IPS-20b (cell line): ENCODE data around the gene FLYWCH1.

Experiments
- H3K27ac ChIP-seq: one replicate; pipeline ENCODE4 v1.5.1; 2013; ENCODE audit warnings: low read length
- H3K27me3 ChIP-seq: 2 replicates; pipeline ENCODE4 v1.6.1; 2013; ENCODE audit warnings: mild to moderate bottlenecking, low read length, inconsistent platforms; ENCODE audit not compliant: insufficient read depth
- H3K36me3 ChIP-seq: 2 replicates; pipeline ENCODE4 v1.6.1; 2013; ENCODE audit warnings: low read depth, mild to moderate bottlenecking, inconsistent platforms, low read length, moderate library complexity; ENCODE audit not compliant: insufficient read depth
- H3K4me1 ChIP-seq: 2 replicates; pipeline ENCODE4 v1.6.1; 2013; ENCODE audit warnings: mild to moderate bottlenecking, control low read depth, inconsistent platforms, low read length, moderate library complexity; ENCODE audit not compliant: insufficient read depth
- H3K4me3 ChIP-seq: 2 replicates; pipeline ENCODE4 v1.5.1; 2013; ENCODE audit warnings: mild to moderate bottlenecking, low read length, inconsistent platforms
- H3K9ac ChIP-seq: 2 replicates; pipeline ENCODE4 v1.6.1; 2013; ENCODE audit warnings: low read depth, mild to moderate bottlenecking, inconsistent platforms, low read length, moderate library complexity
- H3K9me3 ChIP-seq: 2 replicates; pipeline ENCODE4 v1.6.1; 2013; ENCODE audit warnings: mild to moderate bottlenecking, low read depth, low read length, inconsistent platforms; ENCODE audit not compliant: insufficient read depth

The FLYWCH1 gene

GRCh38 chr16:2968368-2968737 lies 56.6 kb downstream of the FLYWCH1 start:
- no peak overlapping the region for H3K27ac ChIP-seq
- H3K4me3 ChIP-seq: peak overlapping the region; percentile 79; the same call in 1 of the 2 replicates
- no peaks in the 10 kb centered on the region for H3K9me3 ChIP-seq
- H3K36me3 ChIP-seq: peaks cover 16% of the 10 kb centered on the region
- H3K4me1 ChIP-seq: peaks cover 3% of the 10 kb centered on the region; the same call in 1 of the 2 replicates
- H3K27me3 ChIP-seq: peaks cover 54% of the 10 kb centered on the region
- no peak overlapping the region for H3K9ac ChIP-seq

GRCh38 chr16:2968738-2969544 lies 57.2 kb downstream of the FLYWCH1 start, which contains the start of gene PAQR4:
PAQR4 (plus strand) TSS chr16:2969348; CDS start chr16:2969675, 327 bp downstream.
- Histone ChIP-seq H3K27ac (no peak within 1 kb of the TSS), H3K4me1 (peaks cover 3% of the 10 kb centered on the region; the same call in 1 of the 2 replicates), H3K9me3 (no peaks in the 10 kb centered on the region), H3K9ac (peak within 1 kb of the TSS; percentile 76), H3K36me3 (peaks cover 22% of the 10 kb centered on the region), H3K4me3 (peak within 1 kb of the TSS; percentile 79), H3K27me3 (peaks cover 48% of the 10 kb centered on the region)

GRCh38 chr16:2969545-2970521 lies 58.1 kb downstream of the FLYWCH1 start:
- Histone ChIP-seq H3K27me3 (peaks cover 39% of the 10 kb centered on the region), H3K4me1 (peaks cover 3% of the 10 kb centered on the region; the same call in 1 of the 2 replicates), H3K36me3 (peaks cover 31% of the 10 kb centered on the region), H3K9me3 (no peaks in the 10 kb centered on the region), H3K27ac (no peak overlapping the region), H3K4me3 (peak overlapping the region; percentile 79), H3K9ac (peak overlapping the region; percentile 76)

DNA sequence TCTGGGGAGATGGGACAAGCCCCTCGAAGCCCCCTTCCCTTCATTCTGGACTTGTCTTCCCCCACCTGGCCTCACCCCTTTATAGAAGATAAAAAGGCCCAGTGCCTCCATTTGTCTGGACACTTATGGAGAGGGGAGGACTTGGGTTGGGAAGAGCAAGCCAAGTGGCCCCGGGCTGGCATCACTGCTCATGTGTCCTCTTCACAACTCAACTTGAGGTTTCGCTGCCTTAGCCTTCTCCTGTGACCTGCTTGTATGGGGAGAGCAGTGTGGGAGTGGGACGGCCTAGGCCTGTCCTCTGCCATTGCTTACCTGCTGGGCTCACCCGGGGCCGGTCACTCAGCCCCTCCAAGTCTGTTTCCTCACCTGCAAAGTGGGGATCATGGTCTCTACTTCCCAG lies 58.8 kb downstream of the FLYWCH1 start:
- peaks cover 38% of the 10 kb centered on the region for H3K36me3 ChIP-seq

DNA sequence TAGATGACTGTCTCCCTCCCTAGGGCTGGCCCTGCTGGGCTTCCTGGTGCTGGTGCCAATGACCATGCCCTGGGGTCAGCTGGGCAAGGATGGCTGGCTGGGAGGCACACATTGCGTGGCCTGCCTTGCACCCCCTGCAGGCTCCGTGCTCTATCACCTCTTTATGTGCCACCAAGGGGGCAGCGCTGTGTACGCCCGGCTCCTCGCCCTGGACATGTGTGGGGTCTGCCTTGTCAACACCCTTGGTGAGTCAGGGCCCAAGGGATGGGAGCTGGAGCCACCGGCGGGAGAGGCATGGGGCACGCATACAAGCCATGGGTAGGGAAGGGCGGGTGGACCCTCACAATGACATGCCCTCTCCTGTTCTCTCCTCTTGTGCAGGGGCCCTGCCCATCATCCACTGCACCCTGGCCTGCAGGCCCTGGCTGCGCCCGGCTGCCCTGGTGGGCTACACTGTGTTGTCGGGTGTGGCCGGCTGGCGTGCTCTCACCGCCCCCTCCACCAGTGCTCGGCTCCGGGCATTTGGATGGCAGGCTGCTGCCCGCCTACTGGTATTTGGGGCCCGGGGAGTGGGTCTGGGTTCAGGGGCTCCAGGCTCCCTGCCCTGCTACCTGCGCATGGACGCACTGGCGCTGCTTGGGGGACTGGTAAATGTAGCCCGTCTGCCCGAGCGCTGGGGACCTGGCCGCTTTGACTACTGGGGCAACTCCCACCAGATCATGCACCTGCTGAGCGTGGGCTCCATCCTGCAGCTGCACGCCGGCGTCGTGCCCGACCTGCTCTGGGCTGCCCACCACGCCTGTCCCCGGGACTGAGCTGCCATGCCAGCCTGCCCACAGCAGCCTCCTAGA lies 59.6 kb downstream of the FLYWCH1 start:
- no peak overlapping the region for H3K9ac ChIP-seq
- no peak overlapping the region for H3K4me3 ChIP-seq
- peaks cover 46% of the 10 kb centered on the region for H3K36me3 ChIP-seq

More for the DNA sequence above, 58.8 kb downstream of the FLYWCH1 start:
- H3K9ac ChIP-seq: peak overlapping the region; percentile 37; the same call in 1 of the 2 replicates
- peak overlapping the region; percentile 79 for H3K4me3 ChIP-seq
- no peaks in the 10 kb centered on the region for H3K9me3 ChIP-seq
- H3K4me1 ChIP-seq: peaks cover 3% of the 10 kb centered on the region; the same call in 1 of the 2 replicates
- no peak overlapping the region for H3K27ac ChIP-seq
- peaks cover 33% of the 10 kb centered on the region for H3K27me3 ChIP-seq

GRCh38 chr16:2971985-2972784 lies 60.5 kb downstream of the FLYWCH1 start:
- H3K27me3 ChIP-seq: peaks cover 17% of the 10 kb centered on the region
- H3K9ac ChIP-seq: no peak overlapping the region
- peaks cover 3% of the 10 kb centered on the region; the same call in 1 of the 2 replicates for H3K4me1 ChIP-seq
- no peaks in the 10 kb centered on the region for H3K9me3 ChIP-seq
- H3K4me3 ChIP-seq: no peak overlapping the region
- H3K27ac ChIP-seq: no peak overlapping the region
- H3K36me3 ChIP-seq: peaks cover 54% of the 10 kb centered on the region

More for the DNA sequence above, 59.6 kb downstream of the FLYWCH1 start:
- Histone ChIP-seq H3K4me1 (peaks cover 3% of the 10 kb centered on the region; the same call in 1 of the 2 replicates), H3K27me3 (peaks cover 25% of the 10 kb centered on the region), H3K9me3 (no peaks in the 10 kb centered on the region), H3K27ac (no peak overlapping the region)

- H3K4me3 ChIP-seq: no peak overlapping the region
- peaks cover 63% of the 10 kb centered on the region for H3K36me3 ChIP-seq
- H3K9me3 ChIP-seq: no peaks in the 10 kb centered on the region
- H3K4me1 ChIP-seq: peaks cover 3% of the 10 kb centered on the region; the same call in 1 of the 2 replicates
- H3K9ac ChIP-seq: no peak overlapping the region
- H3K27ac ChIP-seq: no peak overlapping the region
- H3K27me3 ChIP-seq: peaks cover 8% of the 10 kb centered on the region
Measured at GRCh38 chr16:2973093-2973492, 61.4 kb downstream of the FLYWCH1 start.

DNA sequence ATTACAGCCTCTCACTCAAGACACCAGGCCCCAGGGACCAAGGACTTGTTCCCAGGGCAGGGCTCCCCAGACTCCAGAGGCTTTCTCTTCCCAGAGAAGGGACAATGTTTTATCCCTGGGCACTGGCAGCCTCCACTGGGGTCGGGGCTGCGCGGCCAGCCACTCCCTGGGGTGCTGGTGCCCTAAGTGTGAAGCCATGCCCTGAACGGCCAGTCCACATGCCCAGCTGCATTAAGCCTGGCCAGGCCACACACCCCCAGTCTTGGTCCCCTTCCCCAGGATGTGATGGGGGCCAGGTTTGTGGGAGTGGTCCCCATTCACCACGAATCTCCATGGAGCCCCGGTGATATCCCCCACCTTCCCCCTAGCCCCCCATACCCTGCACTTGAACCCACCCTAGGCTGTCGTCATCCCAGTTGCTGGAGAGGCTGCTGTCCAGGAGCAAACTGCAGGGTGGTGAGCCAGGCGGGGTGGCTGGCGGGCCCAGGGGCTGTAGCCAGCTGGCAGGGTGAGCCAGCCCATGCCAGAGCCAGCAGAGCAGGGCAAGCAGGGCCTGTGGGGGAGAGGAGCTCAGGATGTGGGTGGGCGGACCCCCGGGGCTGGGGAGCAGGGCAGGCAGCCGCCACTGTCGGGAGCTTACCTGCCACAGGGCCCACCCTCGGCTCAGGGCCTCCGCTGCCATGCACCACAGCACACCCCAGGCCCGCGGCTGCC lies 62.0 kb downstream of the FLYWCH1 start:
- H3K27me3 ChIP-seq: peaks cover 1% of the 10 kb centered on the region
- H3K4me1 ChIP-seq: no peaks in the 10 kb centered on the region
- peaks cover 65% of the 10 kb centered on the region for H3K36me3 ChIP-seq
- no peak overlapping the region for H3K27ac ChIP-seq
- no peaks in the 10 kb centered on the region for H3K9me3 ChIP-seq
- no peak overlapping the region for H3K9ac ChIP-seq
- no peak overlapping the region for H3K4me3 ChIP-seq

- H3K4me1 ChIP-seq: no peaks in the 10 kb centered on the region
- no peak overlapping the region for H3K9ac ChIP-seq
Measured at GRCh38 chr16:2974319-2975056, 62.8 kb downstream of the FLYWCH1 start.

More at GRCh38 chr16:2974319-2975056, 62.8 kb downstream of the FLYWCH1 start:
- Histone ChIP-seq H3K36me3 (peaks cover 65% of the 10 kb centered on the region), H3K9me3 (no peaks in the 10 kb centered on the region), H3K4me3 (no peak overlapping the region), H3K27me3 (no peaks in the 10 kb centered on the region; the same call in 1 of the 2 replicates), H3K27ac (no peak overlapping the region)
